ENCODE measurements around the gene NRP1.

The NRP1 gene

GRCh38 chr10:33270971-33271370, 63.5 kb downstream of the NRP1 start:
- in situ Hi-C loops (cut with MboI; ENCODE audit: low sequenced_read_pairs): no loop called here

GRCh38 chr10:33267708-33268107, 66.8 kb downstream of the NRP1 start:
- in situ Hi-C loops (cut with MboI; ENCODE audit: low sequenced_read_pairs): no loop called here

GRCh38 chr10:33265621-33266020, 68.8 kb downstream of the NRP1 start:
- in situ Hi-C loops (cut with MboI; ENCODE audit: low sequenced_read_pairs): no loop called here

- in situ Hi-C loops (cut with MboI; ENCODE audit: low sequenced_read_pairs): no loop called here
These were observed 71.0 kb downstream of the NRP1 start for GRCh38 chr10:33263453-33263852.

GRCh38 chr10:33262871-33263270, 71.6 kb downstream of the NRP1 start:
- in situ Hi-C loops (cut with MboI; ENCODE audit: low sequenced_read_pairs): no loop called here

GRCh38 chr10:33260403-33261149, 73.9 kb downstream of the NRP1 start:
- in situ Hi-C loops (cut with MboI; ENCODE audit: low sequenced_read_pairs): no loop called here

- in situ Hi-C loops (cut with MboI; ENCODE audit: low sequenced_read_pairs): no loop called here
These were observed 75.5 kb downstream of the NRP1 start for GRCh38 chr10:33258967-33259366.

- in situ Hi-C loops (cut with MboI; ENCODE audit: low sequenced_read_pairs): no loop called here
These were observed 76.9 kb downstream of the NRP1 start for GRCh38 chr10:33257439-33258080.

GRCh38 chr10:33256458-33256857, 78.0 kb downstream of the NRP1 start:
- in situ Hi-C loops (cut with MboI; ENCODE audit: low sequenced_read_pairs): no loop called here

- in situ Hi-C loops (cut with MboI; ENCODE audit: low sequenced_read_pairs): no loop called here
These were observed 79.8 kb downstream of the NRP1 start for GRCh38 chr10:33254556-33255160.

GRCh38 chr10:33253411-33253810, 81.1 kb downstream of the NRP1 start:
- in situ Hi-C loops (cut with MboI; ENCODE audit: low sequenced_read_pairs): no loop called here

- in situ Hi-C loops (cut with MboI; ENCODE audit: low sequenced_read_pairs): no loop called here
These were observed 81.7 kb downstream of the NRP1 start for GRCh38 chr10:33252794-33253203.

GRCh38 chr10:33252324-33252723, 82.1 kb downstream of the NRP1 start:
- in situ Hi-C loops (cut with MboI; ENCODE audit: low sequenced_read_pairs): no loop called here

GRCh38 chr10:33249659-33250345, 84.7 kb downstream of the NRP1 start:
- in situ Hi-C loops (cut with MboI; ENCODE audit: low sequenced_read_pairs): no loop called here

GRCh38 chr10:33249137-33249536, 85.3 kb downstream of the NRP1 start:
- in situ Hi-C loops (cut with MboI; ENCODE audit: low sequenced_read_pairs): no loop called here

GRCh38 chr10:33248638-33249037, 85.8 kb downstream of the NRP1 start:
- in situ Hi-C loops (cut with MboI; ENCODE audit: low sequenced_read_pairs): no loop called here

GRCh38 chr10:33247221-33247922, 87.1 kb downstream of the NRP1 start:
- in situ Hi-C loops (cut with MboI; ENCODE audit: low sequenced_read_pairs): no loop called here

- in situ Hi-C loops (cut with MboI; ENCODE audit: low sequenced_read_pairs): no loop called here
These were observed 89.1 kb downstream of the NRP1 start for GRCh38 chr10:33245343-33245742.

GRCh38 chr10:33244354-33244967, 90.0 kb downstream of the NRP1 start:
- in situ Hi-C loops (cut with MboI; ENCODE audit: low sequenced_read_pairs): no loop called here

GRCh38 chr10:33243703-33244102, 90.8 kb downstream of the NRP1 start:
- in situ Hi-C loops (cut with MboI; ENCODE audit: low sequenced_read_pairs): no loop called here

- in situ Hi-C loops (cut with MboI; ENCODE audit: low sequenced_read_pairs): no loop called here
These were observed 91.5 kb downstream of the NRP1 start for GRCh38 chr10:33242931-33243330.

All from HL-60/S4 treated with retinoic acid at 250 ng/mL for 4 days and 3 days (cell line).